Tongue (tissue), 2 donors: ENCODE data around the gene FCN2. TPM values are rescaled to one million over a fixed set of nuclear protein-coding genes. Genes with fewer than 3 reads are reported as not detected.
A peak's percentile ranks its signal among the peaks of the same experiment; 100 is the strongest.

Source experiments
- DNase-seq: peaks from one replicate; pipeline ENCODE4 v3.0.0-alpha.2; 2015
- total RNA-seq: library from RNA; depleted of rRNA; stranded (reverse); fragments of >200 nt; gene quantifications from one replicate; pipeline ENCODE4 v1.2.3, GENCODE V29; 2014

The FCN2 gene
- total RNA-seq, 1 donor from 2014 or later, result not detected

- peak; percentile 86 for DNase-seq
Observed at GRCh38 chr9:134888603-134889190, 8.1 kb downstream of the FCN2 start.

DNA sequence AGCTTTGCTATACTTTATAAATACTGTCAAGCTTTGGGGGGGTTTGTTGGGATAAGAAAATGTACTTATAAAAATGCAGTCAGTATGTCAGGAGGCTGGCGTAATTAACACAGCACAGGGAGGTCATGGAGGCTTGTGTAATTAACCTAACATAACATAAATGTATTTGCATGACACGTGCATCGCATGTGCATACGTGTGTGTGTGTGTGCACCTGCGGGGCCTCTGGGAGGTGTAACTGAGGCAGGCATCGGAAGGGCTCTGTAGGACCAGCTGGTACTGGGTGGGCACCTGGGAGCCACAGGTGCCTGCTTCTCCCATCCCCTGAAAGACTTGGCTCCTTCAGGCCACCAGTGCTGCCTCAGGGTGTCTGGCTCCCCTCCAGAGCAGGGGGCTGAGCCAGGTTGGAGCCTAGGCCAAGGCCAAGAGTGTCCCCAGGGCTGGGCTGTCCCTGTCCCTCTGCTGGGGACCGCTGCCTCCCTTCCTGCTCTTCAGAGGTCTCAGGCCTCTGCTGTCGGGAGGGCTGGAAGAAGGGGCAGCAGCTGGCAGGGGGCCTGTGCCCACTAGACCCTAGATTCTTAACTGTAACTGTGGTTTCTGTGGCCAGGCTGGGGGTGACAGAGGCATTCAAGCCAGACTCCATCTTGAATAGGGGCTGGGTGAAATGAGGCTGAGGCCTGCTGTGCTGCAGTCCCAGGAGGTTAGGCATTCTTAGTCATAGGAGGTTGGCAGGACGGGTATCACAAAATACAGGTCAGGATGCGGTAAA is 9.0 kb downstream of the FCN2 start:
- no peak for DNase-seq

DNA sequence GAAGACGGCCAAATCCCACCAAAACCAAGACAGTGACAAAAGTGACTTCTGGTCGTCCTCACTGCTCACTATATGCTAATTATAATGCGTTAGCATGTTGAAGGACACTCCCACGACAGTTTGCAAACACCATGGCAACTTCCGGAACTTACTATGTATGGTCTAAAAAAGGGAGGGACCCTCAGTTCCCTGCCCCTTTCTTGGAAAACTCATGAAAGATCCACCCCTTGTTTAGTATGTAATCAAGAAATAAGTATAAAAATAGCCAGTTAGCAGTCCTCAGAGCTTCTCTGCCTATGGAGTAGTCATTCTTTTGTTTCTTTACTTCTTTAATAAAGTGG is 9.5 kb downstream of the FCN2 start:
- no peak for DNase-seq

GRCh38 chr9:134891053-134891452 is 10.4 kb downstream of the FCN2 start:
- no peak for DNase-seq

DNA sequence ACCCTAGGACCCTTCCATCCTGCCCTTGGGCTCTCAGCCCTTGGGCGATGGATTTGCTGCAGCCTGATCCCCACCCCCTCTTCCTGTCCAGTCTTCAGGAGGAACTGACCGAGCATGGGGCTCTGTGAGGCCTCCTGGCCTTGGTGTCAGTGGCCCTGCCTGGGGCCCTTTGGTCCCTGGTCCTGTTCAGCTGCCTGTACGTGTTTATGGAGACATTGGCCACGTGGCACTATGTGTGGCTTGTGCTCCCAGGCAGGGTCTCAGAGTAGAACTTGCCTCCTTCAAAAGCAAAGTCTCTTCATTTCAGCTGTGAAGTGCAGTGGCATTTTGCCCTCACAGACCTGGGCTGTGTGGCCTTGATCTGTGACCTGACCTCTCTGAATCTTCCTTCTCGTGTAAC is 11.1 kb downstream of the FCN2 start:
- no peak for DNase-seq

DNA sequence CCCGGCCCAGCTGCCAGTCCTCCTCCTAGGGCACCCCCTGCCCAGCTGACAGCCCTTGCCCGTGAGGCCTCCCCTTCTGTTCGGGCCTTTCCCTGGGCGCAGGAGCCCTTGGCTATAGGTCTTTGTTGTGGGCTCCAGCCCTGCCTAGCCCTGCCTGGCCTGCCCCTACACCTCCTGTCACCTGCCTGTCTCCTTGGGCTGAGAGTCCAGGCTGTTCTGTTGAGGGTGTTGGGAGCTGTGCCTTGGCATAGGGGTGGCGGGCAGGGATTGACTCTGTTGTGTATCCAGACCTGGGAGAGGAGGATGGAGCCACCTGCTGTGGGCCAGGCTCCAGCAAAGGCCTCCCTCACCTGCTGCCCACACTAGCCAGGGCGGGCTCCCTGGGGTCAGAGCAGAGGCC is 11.6 kb downstream of the FCN2 start:
- DNase-seq, result no peak

- no peak for DNase-seq
Observed at GRCh38 chr9:134892820-134893420, 12.3 kb downstream of the FCN2 start.

DNA sequence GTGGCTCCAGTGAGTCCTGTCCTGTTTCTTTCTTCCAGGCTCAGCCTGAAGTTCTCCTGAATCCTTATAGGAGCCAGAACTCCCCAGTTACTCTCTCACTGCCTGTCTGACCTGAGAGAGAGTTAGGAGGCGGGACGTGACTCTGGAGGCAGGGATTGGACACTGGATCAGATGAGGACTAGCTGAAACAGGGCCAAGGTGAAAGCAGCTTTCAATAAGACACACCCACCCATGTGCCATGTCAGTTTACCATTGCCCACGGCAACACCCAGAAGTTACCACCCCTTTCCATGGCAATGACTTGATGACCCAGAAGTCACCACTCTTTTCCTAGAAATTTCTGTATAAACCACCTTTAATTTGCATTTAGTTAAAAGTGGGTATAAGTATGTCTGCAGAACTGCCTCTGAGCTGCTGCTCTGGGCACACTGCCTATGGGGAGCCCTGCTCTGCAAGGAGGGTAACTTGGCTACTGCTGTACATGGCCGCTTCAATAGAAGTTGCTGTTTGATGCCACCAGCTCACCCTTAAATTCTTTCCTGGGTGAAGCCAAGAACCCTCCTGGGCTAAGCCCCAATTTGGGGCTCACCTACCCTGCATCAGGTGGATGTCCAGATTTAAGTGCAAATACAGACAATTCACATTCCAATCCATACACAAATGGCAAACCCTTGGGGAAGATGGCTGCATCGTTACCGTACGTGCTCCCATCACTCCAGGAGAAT is 13.7 kb downstream of the FCN2 start:
- DNase-seq, result no peak

DNA sequence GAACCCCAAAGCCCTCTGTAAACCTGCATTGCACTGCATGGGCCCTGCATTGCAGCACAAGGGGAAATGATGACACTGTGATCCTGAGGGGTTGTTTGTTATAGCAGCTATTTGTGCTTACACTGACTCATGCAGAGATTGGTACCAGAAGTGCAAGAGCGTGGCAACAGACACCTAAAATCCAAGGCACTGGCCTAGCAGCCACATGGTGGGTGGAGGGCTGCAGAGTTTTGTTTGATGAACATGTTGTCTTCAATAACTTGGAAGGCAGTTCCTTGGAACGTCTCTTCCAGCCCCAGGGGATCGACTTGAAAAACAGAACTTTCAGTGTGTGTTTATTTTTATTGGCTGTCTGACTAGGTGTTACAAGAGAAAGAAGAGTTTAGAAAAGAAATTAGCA is 14.5 kb downstream of the FCN2 start:
- peak; percentile 73 for DNase-seq

DNA sequence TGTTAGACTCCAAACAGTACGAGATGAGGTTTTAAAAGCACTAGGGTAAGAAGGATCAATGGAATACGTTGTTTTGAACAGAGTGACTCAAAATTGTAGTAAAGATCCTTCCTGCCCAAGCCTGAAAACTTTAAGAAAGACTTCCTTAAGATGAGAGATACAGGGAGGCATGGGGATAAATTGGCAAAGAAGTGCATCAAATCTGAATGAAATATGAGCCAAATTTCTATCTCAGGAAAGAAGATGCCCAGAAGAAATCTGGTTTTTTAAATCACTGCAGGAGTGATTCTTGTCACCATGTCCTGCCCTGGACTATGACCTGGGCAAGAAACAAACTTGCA is 14.9 kb downstream of the FCN2 start:
- no peak for DNase-seq

DNA sequence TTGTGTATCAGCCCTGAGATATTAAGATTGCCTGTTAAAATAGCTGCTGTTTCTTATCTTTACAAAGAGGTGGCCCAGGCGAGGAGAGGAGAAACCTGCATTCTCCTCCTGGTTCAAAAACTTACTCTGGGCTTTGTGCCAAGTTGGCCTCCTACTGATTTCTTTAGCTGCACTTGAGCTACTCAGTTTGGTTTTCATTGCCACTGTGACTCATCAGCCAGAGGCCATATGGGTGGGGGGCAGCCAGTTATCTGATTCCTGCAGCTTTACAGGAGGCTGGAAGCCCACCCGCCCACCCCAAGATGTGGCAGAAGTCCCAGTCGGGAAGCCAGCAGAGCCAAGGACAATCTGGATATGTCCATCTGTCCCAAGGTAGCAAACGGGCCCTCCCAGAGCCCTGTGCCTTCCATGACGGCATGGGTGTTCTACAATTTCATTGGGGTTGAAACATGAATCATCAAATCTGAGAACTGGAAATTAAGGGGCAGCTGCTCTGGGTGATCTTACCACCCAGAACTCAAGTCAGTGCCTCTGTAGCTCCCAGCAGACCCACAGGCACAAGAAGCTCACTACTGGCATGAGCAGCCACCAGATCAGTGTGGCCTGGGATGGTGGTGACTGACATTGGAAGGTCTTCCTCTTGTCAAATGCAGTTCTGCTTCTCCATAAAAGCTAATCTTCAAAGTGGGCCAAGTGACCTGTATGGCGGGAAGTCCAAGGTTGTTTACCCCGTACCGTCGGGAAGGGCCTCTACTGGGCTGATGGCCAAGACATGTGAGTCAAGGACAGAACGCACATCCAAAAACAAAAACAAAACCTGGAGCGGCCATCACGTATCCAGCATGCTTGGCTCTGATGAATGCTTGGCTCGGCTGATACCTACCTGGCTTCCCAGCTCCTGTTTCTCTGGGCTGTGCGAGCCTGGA is 15.6 kb downstream of the FCN2 start:
- DNase-seq, result peak; percentile 85

DNA sequence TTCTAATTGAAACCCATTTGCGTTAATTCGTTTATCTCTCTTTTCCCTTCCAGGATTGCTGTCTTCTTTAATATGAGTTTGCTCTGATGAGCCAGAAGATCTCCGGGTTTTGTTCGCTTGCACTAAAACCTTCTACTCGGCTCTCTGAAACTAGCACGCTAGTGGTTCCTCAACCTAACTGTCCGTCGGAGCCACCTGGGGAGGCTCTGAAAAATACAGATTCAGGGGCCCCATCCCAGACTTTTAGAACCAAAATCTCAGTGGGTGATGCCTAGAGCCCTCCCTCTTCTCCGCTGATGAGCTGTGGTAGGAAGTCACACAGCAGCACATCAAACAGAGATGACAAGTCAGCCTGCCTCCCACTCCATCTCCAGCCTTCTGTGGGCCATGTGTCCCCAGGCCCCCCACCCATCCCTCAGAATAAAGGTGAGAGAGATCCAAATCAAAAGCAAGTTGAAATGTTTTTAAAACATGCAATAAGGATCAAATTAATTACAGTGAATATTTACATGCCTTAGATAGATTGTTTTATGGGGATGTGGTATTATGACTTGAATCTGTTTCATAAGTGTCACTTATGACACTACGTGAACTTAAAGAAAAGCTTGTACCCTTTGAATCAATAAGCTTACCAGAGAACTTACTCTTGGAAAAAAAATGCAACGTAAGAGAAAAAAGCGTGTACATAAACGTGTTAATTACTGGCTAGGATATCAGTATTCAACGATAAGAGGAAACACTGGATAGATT is 16.4 kb downstream of the FCN2 start:
- no peak for DNase-seq

- no peak for DNase-seq
Observed at GRCh38 chr9:134897584-134898170, 17.1 kb downstream of the FCN2 start.

DNA sequence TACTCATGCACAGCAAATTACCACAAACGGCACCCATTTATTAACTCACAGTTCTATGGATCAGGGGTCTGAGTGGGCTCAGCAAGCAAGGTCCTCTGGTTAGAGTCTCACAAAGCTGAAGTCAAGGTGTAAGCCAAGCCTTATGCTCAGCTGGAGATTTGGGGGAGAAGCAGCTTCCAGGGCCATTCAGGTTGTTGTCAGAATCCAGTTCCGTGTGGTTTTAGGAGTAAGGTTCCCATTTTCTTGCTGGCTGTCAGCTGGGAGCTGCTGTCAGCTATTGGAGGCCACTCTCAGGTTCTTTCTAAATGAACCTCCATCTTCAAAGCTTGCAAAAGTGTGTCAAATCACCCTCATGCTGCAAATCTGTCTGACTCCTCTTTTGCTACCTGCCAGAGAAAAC is 17.7 kb downstream of the FCN2 start:
- DNase-seq, result no peak

DNA sequence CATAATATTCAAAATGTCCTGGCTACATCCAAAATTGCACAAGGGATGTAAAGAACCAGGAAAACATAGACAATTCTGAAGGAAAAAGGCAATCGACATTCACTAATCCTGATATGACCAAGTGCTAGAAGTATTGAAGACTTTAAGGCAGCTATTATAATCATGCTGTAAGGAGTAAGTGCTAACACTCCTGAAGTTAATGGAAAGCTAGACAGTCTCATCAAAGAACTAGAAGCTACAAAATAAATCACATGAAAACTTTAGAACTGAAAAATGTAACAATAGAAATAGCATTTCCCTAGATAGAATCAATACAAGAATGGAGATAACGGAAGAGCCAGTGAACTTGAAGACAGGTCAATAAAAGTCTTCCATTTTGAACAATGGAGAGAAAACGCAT is 18.6 kb downstream of the FCN2 start:
- no peak for DNase-seq

DNA sequence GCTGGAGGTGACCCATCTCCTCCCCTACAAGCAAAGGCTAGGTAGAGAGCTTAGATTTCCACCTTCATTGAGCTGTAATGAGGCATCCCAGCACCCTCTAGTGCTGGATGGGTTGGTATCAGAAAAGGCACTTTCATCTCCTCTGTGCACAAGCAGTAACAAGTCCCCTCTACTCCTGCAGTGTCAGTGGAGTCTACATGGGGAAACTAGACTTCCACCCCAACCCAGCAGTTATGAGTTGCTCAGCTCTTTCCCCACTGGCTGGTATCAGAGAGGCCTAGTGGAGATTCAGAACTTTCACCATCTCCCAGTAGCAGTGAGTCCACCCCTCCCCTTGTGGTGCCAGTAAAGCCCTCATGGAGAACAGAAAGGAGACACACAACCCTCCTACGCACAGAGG is 19.2 kb downstream of the FCN2 start:
- no peak for DNase-seq

GRCh38 chr9:134902936-134903335 is 22.3 kb downstream of the FCN2 start:
- no peak for DNase-seq

DNA sequence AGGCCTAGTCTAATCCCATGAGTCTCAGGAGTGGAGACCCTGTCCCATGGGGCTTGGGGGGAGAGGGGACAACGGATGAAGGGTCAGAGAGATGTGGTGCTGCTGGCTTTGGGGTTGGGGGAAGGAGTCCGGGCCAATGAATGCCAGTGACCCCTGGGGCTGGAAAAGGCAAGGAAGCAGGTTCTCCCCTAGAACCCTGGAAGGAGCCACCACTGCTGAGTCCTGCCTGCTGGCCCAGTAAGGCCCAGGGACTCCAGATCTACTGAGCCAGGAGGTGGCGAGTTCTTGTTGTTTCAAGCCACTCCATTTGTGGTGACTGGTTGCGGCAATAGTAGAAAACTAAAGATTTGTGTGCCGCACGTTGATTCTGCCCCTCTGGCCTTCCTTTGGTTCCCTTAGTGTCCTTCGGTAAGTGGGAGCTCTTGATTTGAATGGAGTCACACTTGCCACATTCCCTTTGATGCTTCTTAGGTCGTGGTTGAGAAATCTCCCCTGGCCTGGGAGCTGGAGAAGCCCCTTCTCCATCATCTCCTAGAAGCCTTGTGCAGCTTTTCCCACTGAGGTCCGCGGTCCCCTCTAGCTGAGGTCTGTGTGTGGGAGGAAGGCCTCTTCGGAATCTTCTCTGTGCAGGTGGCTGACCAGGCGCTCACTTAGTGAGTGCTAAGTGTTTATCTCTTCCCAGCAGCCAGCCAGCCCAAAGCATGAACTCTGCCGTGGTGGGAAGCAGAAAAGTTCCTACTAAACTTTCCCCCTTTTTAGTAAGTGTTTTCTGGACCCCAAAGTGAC is 28.1 kb downstream of the FCN2 start:
- no peak for DNase-seq

GRCh38 chr9:134909511-134910481 is 29.2 kb downstream of the FCN2 start:
- DNase-seq, result no peak
